OCI-LY3 (cell line): Measurements from ENCODE around the gene SH2D1B.

Experiments used
- EZH2phosphoT487 ChIP-seq: fragments of 200-600 bp; shearing (Covaris generic); IDR thresholded peaks from 2 replicates; pipeline ENCODE4 v1.6.1; 2018; ENCODE audit warnings: antibody characterized with exemption, mixed run types, low read depth
- TF ChIP-seq, protein P1 (sequence below): fragments of 200-600, 300-600 bp; sonication (generic); IDR thresholded peaks from 2 replicates; pipeline ENCODE4 v1.5.1; 2014; ENCODE audit warnings: antibody characterized with exemption, low read length, low read depth

DNA sequence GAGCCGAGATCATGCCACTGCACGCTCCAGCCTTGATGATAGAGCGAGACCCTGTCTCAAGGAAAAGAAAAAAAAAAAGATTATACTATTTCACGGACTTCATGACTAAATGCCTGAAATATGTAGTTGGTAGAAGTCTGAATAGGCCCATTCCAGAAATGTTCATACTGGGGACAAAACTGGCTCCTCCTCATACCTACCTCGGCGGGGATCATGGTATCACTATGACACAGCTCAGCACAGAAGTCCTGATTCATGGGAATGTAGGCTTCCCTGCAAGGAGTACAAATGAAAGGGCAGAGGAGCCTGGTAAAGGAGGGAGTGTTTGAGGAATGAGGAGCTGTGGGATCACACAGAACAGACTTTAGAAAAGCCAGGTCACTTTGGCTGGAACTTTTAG is 40.3 kb downstream of the SH2D1B start:
- TF ChIP-seq, protein P1, sequence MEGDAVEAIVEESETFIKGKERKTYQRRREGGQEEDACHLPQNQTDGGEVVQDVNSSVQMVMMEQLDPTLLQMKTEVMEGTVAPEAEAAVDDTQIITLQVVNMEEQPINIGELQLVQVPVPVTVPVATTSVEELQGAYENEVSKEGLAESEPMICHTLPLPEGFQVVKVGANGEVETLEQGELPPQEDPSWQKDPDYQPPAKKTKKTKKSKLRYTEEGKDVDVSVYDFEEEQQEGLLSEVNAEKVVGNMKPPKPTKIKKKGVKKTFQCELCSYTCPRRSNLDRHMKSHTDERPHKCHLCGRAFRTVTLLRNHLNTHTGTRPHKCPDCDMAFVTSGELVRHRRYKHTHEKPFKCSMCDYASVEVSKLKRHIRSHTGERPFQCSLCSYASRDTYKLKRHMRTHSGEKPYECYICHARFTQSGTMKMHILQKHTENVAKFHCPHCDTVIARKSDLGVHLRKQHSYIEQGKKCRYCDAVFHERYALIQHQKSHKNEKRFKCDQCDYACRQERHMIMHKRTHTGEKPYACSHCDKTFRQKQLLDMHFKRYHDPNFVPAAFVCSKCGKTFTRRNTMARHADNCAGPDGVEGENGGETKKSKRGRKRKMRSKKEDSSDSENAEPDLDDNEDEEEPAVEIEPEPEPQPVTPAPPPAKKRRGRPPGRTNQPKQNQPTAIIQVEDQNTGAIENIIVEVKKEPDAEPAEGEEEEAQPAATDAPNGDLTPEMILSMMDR, result no peak
- TF ChIP-seq EZH2phosphoT487, result no peak
